HFFc6 (cell line): ENCODE measurements around the gene BAG2. TPM values are rescaled to one million over a fixed set of nuclear protein-coding genes. Genes with fewer than 3 reads are reported as not detected.

Experiments
- DNase-seq: peaks from one replicate; pipeline ENCODE4 v3.0.0-alpha.2; 2018
- H3K27ac Mint-ChIP-seq: 2 replicates; pipeline ENCODE4 v1.8.0; 2020; ENCODE audit warnings: mild to moderate bottlenecking, mixed read lengths
- H3K27me3 Mint-ChIP-seq: 2 replicates; pipeline ENCODE4 v1.8.0; 2021; ENCODE audit warnings: mild to moderate bottlenecking, moderate library complexity, mixed read lengths; ENCODE audit not compliant: insufficient read depth
- H3K36me3 Mint-ChIP-seq: 2 replicates; pipeline ENCODE4 v1.8.0; 2021; ENCODE audit warnings: low read depth, mixed read lengths
- H3K4me1 Mint-ChIP-seq: 2 replicates; pipeline ENCODE4 v1.8.0; 2020; ENCODE audit warnings: low read depth, mixed read lengths
- H3K4me3 Mint-ChIP-seq: 2 replicates; pipeline ENCODE4 v1.8.0; 2020; ENCODE audit warnings: mild to moderate bottlenecking, moderate library complexity, mixed read lengths
- H3K9me3 Mint-ChIP-seq: 2 replicates; pipeline ENCODE4 v1.8.0; 2020; ENCODE audit warnings: mild to moderate bottlenecking, mixed read lengths
- total RNA-seq, 6 experiments: library from RNA; stranded (reverse); fragmentation: NEBNext Ultra II Directional; extraction: Animal tissue kit (Norgen Biotek cat#: 25700); gene quantifications; 2 replicates in 1 of 6; 3 replicates in 5 of 6; pipeline ENCODE4 v1.2.3, GENCODE V29; 2021
- TF ChIP-seq, protein P1 (sequence below): fragments of 200-600 bp; sonication (generic); IDR thresholded peaks from 2 replicates; pipeline ENCODE4 v1.5.0; 2021; ENCODE audit warnings: antibody characterized with exemption, mild to moderate bottlenecking

The BAG2 gene
- total RNA-seq, 6 experiments from 2014 or later = 26.2 to 31.6 (median 28.3) TPM

GRCh38 chr6:57183336-57183735, 11.2 kb downstream of the BAG2 start:
- H3K36me3 Mint-ChIP-seq = peaks cover 61% of the 10 kb centered on the region
- H3K27me3 Mint-ChIP-seq = no peaks in the 10 kb centered on the region; the same call in 1 of the 2 replicates
- H3K4me1 Mint-ChIP-seq = peaks cover 59% of the 10 kb centered on the region
- H3K27ac Mint-ChIP-seq = peak overlapping the region; percentile 48
- TF ChIP-seq, protein P1, sequence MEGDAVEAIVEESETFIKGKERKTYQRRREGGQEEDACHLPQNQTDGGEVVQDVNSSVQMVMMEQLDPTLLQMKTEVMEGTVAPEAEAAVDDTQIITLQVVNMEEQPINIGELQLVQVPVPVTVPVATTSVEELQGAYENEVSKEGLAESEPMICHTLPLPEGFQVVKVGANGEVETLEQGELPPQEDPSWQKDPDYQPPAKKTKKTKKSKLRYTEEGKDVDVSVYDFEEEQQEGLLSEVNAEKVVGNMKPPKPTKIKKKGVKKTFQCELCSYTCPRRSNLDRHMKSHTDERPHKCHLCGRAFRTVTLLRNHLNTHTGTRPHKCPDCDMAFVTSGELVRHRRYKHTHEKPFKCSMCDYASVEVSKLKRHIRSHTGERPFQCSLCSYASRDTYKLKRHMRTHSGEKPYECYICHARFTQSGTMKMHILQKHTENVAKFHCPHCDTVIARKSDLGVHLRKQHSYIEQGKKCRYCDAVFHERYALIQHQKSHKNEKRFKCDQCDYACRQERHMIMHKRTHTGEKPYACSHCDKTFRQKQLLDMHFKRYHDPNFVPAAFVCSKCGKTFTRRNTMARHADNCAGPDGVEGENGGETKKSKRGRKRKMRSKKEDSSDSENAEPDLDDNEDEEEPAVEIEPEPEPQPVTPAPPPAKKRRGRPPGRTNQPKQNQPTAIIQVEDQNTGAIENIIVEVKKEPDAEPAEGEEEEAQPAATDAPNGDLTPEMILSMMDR = no peak
- H3K4me3 Mint-ChIP-seq = no peak overlapping the region
- DNase-seq = no peak
- H3K9me3 Mint-ChIP-seq = no peaks in the 10 kb centered on the region

GRCh38 chr6:57190140-57190539, 18.0 kb downstream of the BAG2 start:
- Mint-ChIP-seq H3K4me3 (no peak overlapping the region), H3K4me1 (peaks cover 33% of the 10 kb centered on the region), H3K36me3 (peaks cover 33% of the 10 kb centered on the region), H3K9me3 (no peaks in the 10 kb centered on the region), H3K27me3 (no peaks in the 10 kb centered on the region; the same call in 1 of the 2 replicates), H3K27ac (0 out of 2 replicates have a peak overlapping the region, but pooled peaks have one; percentile 37)
- peak; percentile 37 for DNase-seq
- TF ChIP-seq, protein P1 = peak; percentile 77

- no peaks in the 10 kb centered on the region for H3K9me3 Mint-ChIP-seq
- H3K36me3 Mint-ChIP-seq = peaks cover 37% of the 10 kb centered on the region
- peak overlapping the region; percentile 45; the same call in 1 of the 2 replicates for H3K27ac Mint-ChIP-seq
- no peak for DNase-seq
- H3K27me3 Mint-ChIP-seq = no peaks in the 10 kb centered on the region; the same call in 1 of the 2 replicates
- TF ChIP-seq, protein P1 = no peak
- H3K4me1 Mint-ChIP-seq = peaks cover 37% of the 10 kb centered on the region
- no peak overlapping the region for H3K4me3 Mint-ChIP-seq
Measured at GRCh38 chr6:57193177-57193576, 21.1 kb downstream of the BAG2 start.

GRCh38 chr6:57195457-57195856, 23.3 kb downstream of the BAG2 start:
- DNase-seq = no peak
- Mint-ChIP-seq H3K27ac (peak overlapping the region; percentile 27; the same call in 1 of the 2 replicates), H3K36me3 (peaks cover 37% of the 10 kb centered on the region), H3K27me3 (no peaks in the 10 kb centered on the region), H3K4me3 (no peak overlapping the region), H3K4me1 (peaks cover 46% of the 10 kb centered on the region), H3K9me3 (no peaks in the 10 kb centered on the region)
- TF ChIP-seq, protein P1 = no peak

DNA sequence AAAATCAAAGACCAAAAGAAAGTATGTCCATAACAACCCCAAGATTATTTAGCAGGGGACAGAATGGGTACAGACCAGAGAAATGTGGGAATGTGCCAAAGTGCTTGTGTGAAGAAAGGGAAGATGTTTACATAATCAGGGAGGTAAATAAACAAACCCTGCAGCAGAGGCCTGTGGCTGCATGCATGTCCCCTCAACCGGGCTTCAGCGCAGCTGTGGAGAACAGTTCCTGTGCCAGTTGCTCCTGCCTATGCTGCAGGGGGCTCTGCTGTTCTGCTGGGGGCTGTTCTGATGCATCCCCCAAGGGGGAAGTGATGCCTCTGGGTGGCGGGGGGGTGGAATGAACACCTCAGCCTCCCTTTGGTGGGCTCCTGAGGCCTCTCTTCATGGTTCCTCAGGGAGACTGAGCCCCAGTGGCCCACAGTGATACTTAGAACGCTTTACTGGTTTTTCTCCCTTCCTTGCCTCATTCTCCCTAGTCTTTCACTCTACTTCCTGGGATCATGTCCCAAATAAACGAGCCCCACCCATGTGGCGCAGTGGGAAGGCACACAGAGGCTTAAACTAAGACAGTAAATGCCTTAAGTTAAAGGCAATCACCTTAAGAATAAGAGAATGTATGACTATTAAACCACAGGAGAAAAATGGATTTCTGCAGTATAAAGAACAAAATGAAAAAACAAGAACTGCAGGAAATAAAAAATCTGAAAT, 27.0 kb downstream of the BAG2 start:
- Mint-ChIP-seq H3K36me3 (peaks cover 30% of the 10 kb centered on the region; the same call in 1 of the 2 replicates), H3K27me3 (no peaks in the 10 kb centered on the region), H3K4me1 (peaks cover 34% of the 10 kb centered on the region), H3K4me3 (no peak overlapping the region), H3K9me3 (no peaks in the 10 kb centered on the region), H3K27ac (peak overlapping the region; percentile 27; the same call in 1 of the 2 replicates)
- TF ChIP-seq, protein P1 = no peak
- DNase-seq = no peak
